HEK293 (cell line): ENCODE results near the gene GSPT1.

Experiments used
- CTCF ChIA-PET: fragments of 350-600 bp; formaldehyde crosslinking; extraction: SDS; loops from one replicate; lab custom pipeline; 2021; ENCODE audit warnings: antibody characterized with exemption; lab: Yijun Ruan, JAX
- POLR2A ChIA-PET: fragments of 300-600 bp; formaldehyde crosslinking; extraction: SDS; loops from one replicate; lab custom pipeline; 2020; ENCODE audit warnings: antibody characterized with exemption, inconsistent platforms; lab: Yijun Ruan, JAX
- H3K27ac ChIP-seq: fragments of 200-500 bp; sonication (Bioruptor generic); 2 replicates; pipeline ENCODE4 v1.5.1; 2014; ENCODE audit warnings: low read depth, low read length, control low read depth, inconsistent platforms; ENCODE audit errors: extremely low read depth
- H3K36me3 ChIP-seq, 2 experiments: fragments of 200-500 bp in 1 of 2; sonication (Bioruptor generic) in 1 of 2; 1 replicate in 1 of 2; 2 replicates in 1 of 2; pipeline ENCODE4 v1.5.1; 2014 to 2017; ENCODE audit warnings: inconsistent platforms in 2 of 2, low read length in 2 of 2; ENCODE audit not compliant: control insufficient read depth in 2 of 2, insufficient read depth in 1 of 2
- H3K4me1 ChIP-seq: fragments of 200-500 bp; sonication (Bioruptor generic); 2 replicates; pipeline ENCODE4 v1.5.1; 2014; ENCODE audit warnings: mild to moderate bottlenecking, low read length, inconsistent platforms; ENCODE audit not compliant: control insufficient read depth, insufficient read depth
- H3K4me3 ChIP-seq: 2 replicates; pipeline ENCODE4 v1.5.1; 2011; ENCODE audit warnings: low read depth, mild to moderate bottlenecking, control low read depth, low read length, moderate library complexity
- H3K9me3 ChIP-seq: fragments of 200-500 bp; sonication (Bioruptor generic); 2 replicates; pipeline ENCODE4 v1.5.1; 2014; ENCODE audit warnings: low read depth, low read length, inconsistent platforms; ENCODE audit not compliant: control insufficient read depth, insufficient read depth
- EGR2 ChIP-seq: fragments of 450-650 bp; formaldehyde crosslinking; IDR thresholded peaks from 2 replicates; pipeline ENCODE4 v1.5.1; 2016; ENCODE audit warnings: low read depth, missing biosample characterization, missing genetic modification characterization
- GFI1B ChIP-seq: fragments of 450-650 bp; formaldehyde crosslinking; IDR thresholded peaks from 2 replicates; pipeline ENCODE4 v1.5.1; 2016; ENCODE audit warnings: missing biosample characterization, missing genetic modification characterization
- GLI4 ChIP-seq: fragments of 450-650 bp; formaldehyde crosslinking; IDR thresholded peaks from 2 replicates; pipeline ENCODE4 v1.5.1; 2016; ENCODE audit warnings: missing biosample characterization, missing genetic modification characterization
- GLIS1 ChIP-seq: fragments of 450-650 bp; formaldehyde crosslinking; IDR thresholded peaks from 2 replicates; pipeline ENCODE4 v1.5.1; 2016; ENCODE audit warnings: missing biosample characterization, missing genetic modification characterization
- PRDM10 ChIP-seq: fragments of 450-650 bp; formaldehyde crosslinking; IDR thresholded peaks from 2 replicates; pipeline ENCODE4 v1.5.1; 2016; ENCODE audit warnings: missing biosample characterization, missing genetic modification characterization
- SCRT2 ChIP-seq: fragments of 450-650 bp; formaldehyde crosslinking; IDR thresholded peaks from 2 replicates; pipeline ENCODE4 v1.5.1; 2016; ENCODE audit warnings: missing biosample characterization, missing genetic modification characterization
- YY1 ChIP-seq: fragments of 450-650 bp; formaldehyde crosslinking; IDR thresholded peaks from 2 replicates; pipeline ENCODE4 v1.5.1; 2018; ENCODE audit warnings: missing biosample characterization, missing genetic modification characterization
- ZBTB1 ChIP-seq: fragments of 450-650 bp; formaldehyde crosslinking; IDR thresholded peaks from 2 replicates; pipeline ENCODE4 v1.5.1; 2016; ENCODE audit warnings: missing biosample characterization, missing genetic modification characterization
- ZBTB10 ChIP-seq: fragments of 450-650 bp; formaldehyde crosslinking; IDR thresholded peaks from 2 replicates; pipeline ENCODE4 v1.5.1; 2016; ENCODE audit warnings: missing biosample characterization, missing genetic modification characterization
- ZFHX2 ChIP-seq: fragments of 450-650 bp; formaldehyde crosslinking; conservative IDR thresholded peaks from 2 replicates; pipeline ENCODE4 v1.5.1; 2016; ENCODE audit warnings: missing biosample characterization, missing genetic modification characterization
- ZNF184 ChIP-seq: fragments of 450-650 bp; IDR thresholded peaks from 2 replicates; pipeline ENCODE4 v1.5.1; 2018; ENCODE audit warnings: missing biosample characterization, mild to moderate bottlenecking, missing genetic modification characterization
- ZNF214 ChIP-seq: fragments of 450-650 bp; formaldehyde crosslinking; IDR thresholded peaks from 2 replicates; pipeline ENCODE4 v1.5.1; 2017; ENCODE audit warnings: missing biosample characterization, mild to moderate bottlenecking, missing genetic modification characterization, borderline replicate concordance
- ZNF221 ChIP-seq: fragments of 450-650 bp; formaldehyde crosslinking; IDR thresholded peaks from 2 replicates; pipeline ENCODE4 v1.5.1; 2017; ENCODE audit warnings: missing biosample characterization, missing genetic modification characterization, borderline replicate concordance
- ZNF335 ChIP-seq: fragments of 450-650 bp; formaldehyde crosslinking; conservative IDR thresholded peaks from 2 replicates; pipeline ENCODE4 v1.5.1; 2016; ENCODE audit warnings: missing biosample characterization, missing genetic modification characterization
- ZNF350 ChIP-seq: fragments of 450-650 bp; formaldehyde crosslinking; IDR thresholded peaks from 2 replicates; pipeline ENCODE4 v1.5.0; 2017; ENCODE audit warnings: missing biosample characterization, mild to moderate bottlenecking, missing genetic modification characterization
- ZNF366 ChIP-seq: fragments of 450-650 bp; formaldehyde crosslinking; conservative IDR thresholded peaks from 2 replicates; pipeline ENCODE4 v1.5.1; 2016; ENCODE audit warnings: missing biosample characterization, missing genetic modification characterization
- ZNF37A ChIP-seq: fragments of 450-650 bp; IDR thresholded peaks from 2 replicates; pipeline ENCODE4 v1.5.1; 2018; ENCODE audit warnings: missing biosample characterization, missing genetic modification characterization
- ZNF521 ChIP-seq: fragments of 450-650 bp; formaldehyde crosslinking; IDR thresholded peaks from 2 replicates; pipeline ENCODE4 v1.5.1; 2017; ENCODE audit warnings: missing biosample characterization, mild to moderate bottlenecking, missing genetic modification characterization
- ZNF529 ChIP-seq: fragments of 450-650 bp; formaldehyde crosslinking; IDR thresholded peaks from 2 replicates; pipeline ENCODE4 v1.5.1; 2017; ENCODE audit warnings: missing genetic modification characterization, missing biosample characterization; ENCODE audit not compliant: insufficient replicate concordance
- ZNF561 ChIP-seq: fragments of 450-650 bp; IDR thresholded peaks from 2 replicates; pipeline ENCODE4 v1.5.1; 2018; ENCODE audit warnings: missing biosample characterization, missing genetic modification characterization, borderline replicate concordance
- ZNF600 ChIP-seq: fragments of 450-650 bp; formaldehyde crosslinking; IDR thresholded peaks from 2 replicates; pipeline ENCODE4 v1.5.1; 2016; ENCODE audit warnings: missing biosample characterization, missing genetic modification characterization
- ZNF621 ChIP-seq: fragments of 450-650 bp; formaldehyde crosslinking; IDR thresholded peaks from 2 replicates; pipeline ENCODE4 v1.5.1; 2017; ENCODE audit warnings: missing biosample characterization, missing genetic modification characterization
- ZNF629 ChIP-seq: fragments of 450-650 bp; formaldehyde crosslinking; IDR thresholded peaks from 2 replicates; pipeline ENCODE4 v1.5.1; 2017; ENCODE audit warnings: missing biosample characterization, missing genetic modification characterization
- ZNF660 ChIP-seq: fragments of 450-650 bp; IDR thresholded peaks from 2 replicates; pipeline ENCODE4 v1.5.1; 2018; ENCODE audit warnings: missing biosample characterization, mild to moderate bottlenecking, missing genetic modification characterization
- ZNF747 ChIP-seq: fragments of 450-650 bp; formaldehyde crosslinking; IDR thresholded peaks from 2 replicates; pipeline ENCODE4 v1.5.1; 2016; ENCODE audit warnings: missing biosample characterization, missing genetic modification characterization
- ZNF76 ChIP-seq: fragments of 450-650 bp; formaldehyde crosslinking; IDR thresholded peaks from 2 replicates; pipeline ENCODE4; 2016; ENCODE audit warnings: low read depth, missing biosample characterization, missing genetic modification characterization, borderline replicate concordance
- TF ChIP-seq, protein P1 (sequence below): sonication (generic); formaldehyde crosslinking; IDR thresholded peaks from 2 replicates; pipeline ENCODE4 v1.8.1; 2022; ENCODE audit warnings: mild to moderate bottlenecking, moderate library complexity, missing genetic modification reagents

The GSPT1 gene

DNA sequence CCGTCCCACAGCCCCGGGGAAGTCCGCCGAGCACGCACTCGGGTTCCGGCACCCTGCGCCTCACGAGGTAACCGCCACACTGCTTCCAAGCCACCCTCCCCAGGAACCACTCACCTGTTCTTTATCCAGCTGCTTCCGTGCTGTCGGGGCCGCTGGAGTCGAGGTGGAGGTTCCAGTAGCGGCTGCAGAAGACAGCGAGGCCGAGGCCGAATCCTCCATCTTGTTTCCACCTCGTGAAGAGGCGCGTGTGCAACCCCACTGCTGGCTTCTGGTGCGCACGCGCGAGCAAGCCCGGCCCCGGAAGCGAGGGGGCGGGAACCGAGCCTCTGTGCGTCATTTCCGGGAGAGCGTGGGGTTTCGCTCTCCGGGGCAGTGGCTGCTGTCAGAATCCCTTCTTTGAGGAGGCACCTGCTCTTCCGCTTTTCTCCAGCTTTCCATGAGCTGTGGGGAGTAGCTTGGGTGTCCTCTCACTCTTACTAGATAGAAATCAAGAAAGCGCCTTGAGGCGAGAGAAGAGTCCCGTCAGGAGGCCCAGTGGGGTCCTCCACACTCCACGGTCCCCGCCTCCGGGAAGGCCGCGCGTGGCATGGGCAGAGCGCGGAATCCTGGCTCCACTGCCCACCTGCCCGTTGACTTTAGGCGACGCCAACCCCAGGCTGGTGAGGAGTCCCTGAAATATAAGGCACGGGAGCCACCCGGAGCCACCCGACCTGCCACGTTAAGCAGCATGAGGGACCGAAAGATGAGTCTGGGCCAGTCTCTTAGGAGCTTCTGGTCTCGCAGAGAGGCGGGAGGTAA lies 64.3 kb downstream of the GSPT1 start, which contains the start of gene RSL1D1 (continued):
- TF ChIP-seq PRDM10 (tag by site-specific recombination) (peak; percentile 40; the same call in 1 of the 2 replicates), ZNF335 (tag by site-specific recombination) (peak; percentile 74), ZNF221 (tag by site-specific recombination) (no peak), ZNF561 (tag by site-specific recombination) (peak; percentile 43; the same call in 1 of the 2 replicates)

DNA sequence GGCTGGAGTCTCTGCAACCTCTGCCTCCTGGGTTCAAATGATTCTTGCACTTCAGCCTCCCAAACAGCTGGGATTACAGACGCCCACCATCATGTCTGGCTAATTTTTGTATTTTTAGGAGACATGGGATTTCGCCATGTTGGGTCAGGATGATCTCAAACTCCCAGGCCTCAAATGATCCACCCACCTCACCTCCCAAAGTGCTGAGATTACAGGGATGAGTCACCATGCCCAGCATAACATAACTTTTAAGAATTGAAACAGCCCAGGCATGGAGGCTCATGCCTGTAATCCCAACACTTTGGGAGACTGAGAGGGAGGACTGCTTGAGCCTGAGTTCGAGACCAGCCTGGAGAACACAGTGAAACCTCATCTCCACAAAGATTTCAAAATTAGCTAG lies 66.9 kb downstream of the GSPT1 start:
- TF ChIP-seq SCRT2 (tag by site-specific recombination) (peak; percentile 32; the same call in 1 of the 2 replicates), ZNF660 (tag by site-specific recombination) (no peak), GLIS1 (tag by site-specific recombination) (0 out of 2 replicates have a peak, but pooled peaks have one; percentile 25), ZNF600 (peak; percentile 76), ZNF366 (0 out of 2 replicates have a peak, but pooled peaks have one; percentile 20), ZBTB1 (no peak), GFI1B (tag by site-specific recombination) (peak; percentile 47; the same call in 1 of the 2 replicates), ZFHX2 (tag by site-specific recombination) (peak; percentile 89), ZNF214 (no peak), ZNF521 (tag by site-specific recombination) (no peak), ZNF629 (tag by site-specific recombination) (peak; percentile 24; the same call in 1 of the 2 replicates), EGR2 (tag by site-specific recombination) (peak; percentile 86)
- TF ChIP-seq, protein P1, sequence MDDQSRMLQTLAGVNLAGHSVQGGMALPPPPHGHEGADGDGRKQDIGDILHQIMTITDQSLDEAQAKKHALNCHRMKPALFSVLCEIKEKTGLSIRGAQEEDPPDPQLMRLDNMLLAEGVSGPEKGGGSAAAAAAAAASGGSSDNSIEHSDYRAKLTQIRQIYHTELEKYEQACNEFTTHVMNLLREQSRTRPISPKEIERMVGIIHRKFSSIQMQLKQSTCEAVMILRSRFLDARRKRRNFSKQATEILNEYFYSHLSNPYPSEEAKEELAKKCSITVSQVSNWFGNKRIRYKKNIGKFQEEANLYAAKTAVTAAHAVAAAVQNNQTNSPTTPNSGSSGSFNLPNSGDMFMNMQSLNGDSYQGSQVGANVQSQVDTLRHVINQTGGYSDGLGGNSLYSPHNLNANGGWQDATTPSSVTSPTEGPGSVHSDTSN (CRISPR knock-in tag): no peak
- ChIA-PET CTCF (no interaction called here), POLR2A (interaction anchor here (0.6 kb wide), 1 partner anchor 435 kb away, joined by 9 read pairs; no protein-coding TSS in a partner anchor)
- peaks cover 52 to 62% of the 10 kb centered on the region in 2 experiments for H3K36me3 ChIP-seq
- H3K27ac ChIP-seq: no peak overlapping the region
- H3K9me3 ChIP-seq: no peaks in the 10 kb centered on the region
- H3K4me1 ChIP-seq: no peaks in the 10 kb centered on the region
- no peak overlapping the region for H3K4me3 ChIP-seq

DNA sequence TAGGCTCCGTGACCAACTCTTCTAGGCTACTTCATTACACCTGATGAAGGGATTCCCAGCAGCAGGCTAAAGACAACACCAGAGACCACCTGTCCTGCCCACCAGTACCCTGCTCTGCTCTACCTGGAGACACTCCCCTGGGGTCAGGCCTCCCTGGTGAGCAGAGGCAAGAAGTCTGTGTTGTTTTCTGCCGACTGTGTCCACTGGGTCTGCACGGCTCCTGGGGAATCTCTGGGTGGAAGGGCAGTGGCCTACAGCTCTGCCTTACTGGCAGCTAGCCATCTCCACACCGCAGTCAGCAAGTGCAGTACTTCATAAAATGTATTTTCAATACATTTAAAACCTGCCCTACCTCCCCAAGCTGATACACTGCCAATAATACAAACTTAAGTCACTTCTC lies 71.3 kb downstream of the GSPT1 start:
- H3K27ac ChIP-seq: no peak overlapping the region
- H3K36me3 ChIP-seq: peaks cover 79 to 94% of the 10 kb centered on the region in 2 experiments
- POLR2A ChIA-PET: interaction anchor here (1.8 kb wide), 1 partner anchor 8 kb away, joined by 5 read pairs; no protein-coding TSS in a partner anchor
- H3K4me1 ChIP-seq: no peaks in the 10 kb centered on the region
- H3K4me3 ChIP-seq: no peak overlapping the region
- CTCF ChIA-PET: interaction anchor here (0.7 kb wide), 1 partner anchor 247 kb away, joined by 3 read pairs; no protein-coding TSS in a partner anchor
- no peaks in the 10 kb centered on the region for H3K9me3 ChIP-seq
- TF ChIP-seq ZNF37A (tag by site-specific recombination): no peak
- TF ChIP-seq ZBTB10: no peak
- no peak for TF ChIP-seq ZNF76
- no peak for TF ChIP-seq ZNF184 (tag by site-specific recombination)
- no peak for TF ChIP-seq GLI4 (tag by site-specific recombination)
- no peak for TF ChIP-seq ZNF747 (tag by site-specific recombination)
- no peak for TF ChIP-seq ZNF621 (tag by site-specific recombination)
- TF ChIP-seq ZNF600: no peak
- no peak for TF ChIP-seq ZNF335 (tag by site-specific recombination)
- no peak for TF ChIP-seq ZNF529 (tag by site-specific recombination)
- no peak for TF ChIP-seq YY1
- no peak for TF ChIP-seq ZNF350
